Middle frontal gyrus (tissue), 1 donor: ENCODE results near the gene CLMN.

Experiments used
- DNase-seq: peaks from one replicate; pipeline ENCODE4 v3.0.0-alpha.2; 2015; ENCODE audit warnings: low spot score; ENCODE audit errors: extremely low spot score

The CLMN gene

GRCh38 chr14:95305145-95305544 lies 14.6 kb downstream of the CLMN start:
- no peak for DNase-seq

DNA sequence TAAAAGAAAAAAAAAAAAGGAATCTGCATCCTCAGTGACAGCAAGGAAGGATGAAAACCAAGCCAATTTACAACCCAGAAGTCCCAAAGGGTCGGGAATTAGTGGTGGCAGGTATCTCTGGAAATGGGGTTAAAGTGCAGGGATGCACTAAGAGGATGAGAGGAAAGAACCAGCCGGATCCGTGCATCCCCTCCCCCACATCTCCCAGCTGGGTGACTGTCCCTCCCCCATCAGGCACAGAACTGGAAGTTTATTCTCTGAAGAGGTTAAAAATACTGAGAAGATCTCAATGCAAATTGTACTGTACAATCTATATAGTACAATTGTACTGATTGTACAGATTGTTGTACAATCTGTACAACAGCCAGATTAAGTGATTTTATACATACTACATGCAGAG lies 15.4 kb downstream of the CLMN start:
- DNase-seq = no peak

- no peak for DNase-seq
These were observed 16.2 kb downstream of the CLMN start for GRCh38 chr14:95303552-95303951.

DNA sequence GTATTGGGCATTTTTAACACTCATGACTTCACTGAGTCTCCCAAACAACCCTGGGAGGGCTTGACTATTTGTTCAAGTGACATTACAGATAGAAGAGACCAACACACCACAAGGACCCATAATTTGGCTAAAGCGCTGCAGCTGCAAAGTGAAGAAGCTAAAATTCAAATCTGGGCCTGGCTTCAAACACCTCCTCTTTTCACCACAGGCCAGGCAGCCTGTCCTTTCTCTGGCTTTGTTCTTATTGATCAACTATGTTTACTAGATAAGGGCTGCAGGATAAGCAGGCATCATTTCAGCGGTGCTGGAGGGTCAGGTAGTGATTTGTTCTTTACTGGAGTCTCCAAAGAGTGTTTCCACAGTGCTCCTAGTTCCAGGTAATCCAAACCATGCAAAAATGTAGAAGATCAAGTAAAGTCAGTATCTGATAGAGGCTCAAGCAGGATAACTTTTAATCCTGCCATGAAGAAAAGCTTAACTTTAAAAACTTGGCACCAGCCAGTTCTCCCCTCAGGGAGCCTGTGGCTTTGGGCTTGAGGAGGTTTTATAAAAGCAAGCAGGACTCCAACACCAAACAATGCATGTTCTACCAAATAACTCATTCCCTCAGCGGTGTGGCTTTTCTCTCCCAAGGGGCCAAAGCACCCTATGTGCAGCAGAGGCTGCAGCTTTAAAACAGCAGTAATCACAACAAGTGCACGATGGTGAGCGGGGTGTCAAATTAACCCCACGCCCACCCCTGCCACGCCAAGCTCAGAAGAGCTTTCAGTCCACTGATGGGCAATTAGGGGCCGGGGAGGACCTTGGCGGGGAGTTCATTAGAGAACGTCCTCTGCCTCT lies 16.8 kb downstream of the CLMN start:
- no peak for DNase-seq

GRCh38 chr14:95301527-95302187 lies 18.1 kb downstream of the CLMN start:
- DNase-seq = no peak

GRCh38 chr14:95300697-95301526 lies 18.8 kb downstream of the CLMN start:
- peak; percentile 70 for DNase-seq

DNA sequence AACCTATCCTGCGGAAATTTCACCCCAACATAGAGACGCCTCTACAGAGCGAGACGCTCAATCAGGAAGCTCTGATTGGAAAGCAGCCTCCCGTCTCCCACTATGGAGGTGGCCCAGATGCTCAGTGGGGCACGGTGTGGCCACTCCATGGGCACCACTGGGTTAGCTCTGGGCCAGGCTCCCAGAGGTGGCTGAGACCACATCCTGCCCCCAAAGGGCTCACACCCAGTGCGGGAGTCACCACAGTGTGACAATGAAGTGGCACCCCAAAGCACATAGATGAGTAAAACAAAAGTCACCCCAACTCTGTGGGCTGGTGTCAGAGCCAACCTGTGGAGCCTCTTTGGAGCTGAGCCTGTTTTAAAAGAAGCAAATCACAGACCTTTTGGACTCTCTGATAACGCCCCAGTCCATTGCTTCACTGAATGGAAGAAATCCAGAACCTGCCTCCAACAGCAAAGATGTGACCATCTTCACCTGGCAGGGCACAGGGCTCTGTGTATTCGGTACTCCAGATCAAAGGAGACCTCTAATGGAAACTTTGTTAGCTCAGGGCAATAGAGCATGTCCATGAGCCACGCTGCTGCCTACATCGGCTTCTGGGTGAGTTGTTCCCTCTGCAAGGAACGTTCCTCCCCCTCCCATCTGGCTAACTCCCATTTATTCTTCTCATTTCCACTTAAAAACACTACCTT lies 19.6 kb downstream of the CLMN start:
- no peak for DNase-seq

DNA sequence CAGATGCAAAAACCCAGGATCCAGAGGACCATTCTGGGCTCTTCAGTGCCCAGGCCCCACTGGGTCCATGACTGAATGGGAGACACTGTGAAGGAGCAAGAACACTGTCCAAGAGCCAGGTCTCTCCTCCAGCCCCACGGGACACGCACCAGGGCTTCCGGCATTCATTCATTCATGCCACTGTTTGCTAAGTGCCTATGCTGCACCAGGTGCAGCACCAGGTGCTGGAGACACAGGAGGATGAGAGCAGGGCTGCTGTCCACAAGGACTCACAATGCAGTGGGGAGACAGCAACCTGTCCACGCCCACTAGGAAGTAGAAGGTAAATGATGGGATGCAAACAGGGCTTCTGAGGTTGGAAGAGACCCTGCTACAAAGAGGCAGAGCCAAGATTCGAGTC lies 20.4 kb downstream of the CLMN start:
- DNase-seq = no peak

DNA sequence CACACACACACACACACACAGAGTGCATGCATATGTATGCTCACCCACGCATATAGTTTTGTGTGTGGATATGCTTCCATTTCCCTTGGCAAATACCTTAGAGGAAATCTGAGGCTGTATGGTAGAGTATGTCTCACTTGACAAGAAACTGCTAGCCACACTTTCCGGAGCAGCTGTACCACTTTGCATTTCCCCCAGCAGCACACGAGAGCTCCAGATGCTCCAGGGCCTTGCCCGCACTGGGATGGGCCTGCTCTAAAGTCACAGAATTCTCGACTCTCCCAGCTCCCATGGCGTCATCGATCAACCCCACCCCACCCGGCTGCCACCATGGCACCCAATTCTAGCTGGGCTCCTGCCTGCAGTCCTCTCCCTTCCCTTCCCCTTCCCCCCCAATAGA lies 21.9 kb downstream of the CLMN start:
- DNase-seq = no peak

DNA sequence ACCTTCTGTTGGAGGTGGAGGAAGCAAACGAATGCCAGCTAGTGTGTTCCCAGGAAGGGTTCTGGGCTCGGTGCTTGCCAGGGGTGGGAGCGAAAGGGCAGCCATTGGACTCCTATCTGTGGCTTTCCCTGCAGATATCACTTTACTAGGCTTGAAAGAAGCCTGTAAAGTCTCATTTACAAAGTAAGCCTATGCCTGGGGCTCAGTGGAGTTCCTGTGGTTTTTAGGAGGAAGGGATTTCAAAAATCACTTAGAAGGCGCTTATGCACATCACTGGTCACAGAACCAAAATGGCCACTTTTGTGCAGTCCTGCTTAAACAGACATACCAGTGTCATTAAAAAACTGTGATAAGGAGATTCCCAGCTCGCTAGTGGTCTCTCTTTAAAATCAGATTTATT lies 22.7 kb downstream of the CLMN start:
- no peak for DNase-seq

DNA sequence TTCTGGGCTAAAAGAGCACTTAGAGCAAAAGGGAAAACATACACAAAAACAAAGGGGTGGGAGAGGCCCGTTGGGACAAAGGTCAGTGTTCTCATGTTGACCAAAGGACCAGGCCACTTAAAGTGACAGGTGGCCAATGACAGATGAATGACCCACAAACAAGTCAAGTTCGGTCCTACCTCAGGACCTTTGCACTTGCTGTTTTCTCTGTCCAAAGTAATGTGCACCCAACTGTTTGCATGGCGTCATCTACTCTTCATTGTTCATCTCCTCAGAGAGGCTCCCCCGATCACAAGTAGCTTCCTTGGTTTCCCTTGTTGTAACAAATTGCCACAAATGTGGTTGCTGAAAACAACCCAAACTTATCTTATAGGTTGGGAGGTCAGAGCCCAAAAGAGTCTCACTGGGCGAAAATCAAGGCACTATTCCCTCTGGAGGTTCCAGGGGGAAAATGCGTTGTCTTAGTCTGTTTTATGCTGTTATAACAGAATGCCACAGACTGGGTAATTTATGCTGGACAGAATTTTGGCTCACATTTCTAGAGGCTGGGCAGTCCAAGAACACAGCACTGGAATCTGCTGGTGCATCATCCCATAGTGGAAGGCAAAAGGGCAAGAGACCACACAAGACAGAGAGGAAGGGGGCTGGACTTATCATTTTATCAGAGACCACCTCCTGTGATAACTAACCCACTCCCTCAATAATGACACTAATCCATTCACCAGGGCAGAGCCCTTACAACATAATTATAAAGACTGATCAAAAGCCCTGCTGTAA lies 23.9 kb downstream of the CLMN start:
- DNase-seq = no peak

DNA sequence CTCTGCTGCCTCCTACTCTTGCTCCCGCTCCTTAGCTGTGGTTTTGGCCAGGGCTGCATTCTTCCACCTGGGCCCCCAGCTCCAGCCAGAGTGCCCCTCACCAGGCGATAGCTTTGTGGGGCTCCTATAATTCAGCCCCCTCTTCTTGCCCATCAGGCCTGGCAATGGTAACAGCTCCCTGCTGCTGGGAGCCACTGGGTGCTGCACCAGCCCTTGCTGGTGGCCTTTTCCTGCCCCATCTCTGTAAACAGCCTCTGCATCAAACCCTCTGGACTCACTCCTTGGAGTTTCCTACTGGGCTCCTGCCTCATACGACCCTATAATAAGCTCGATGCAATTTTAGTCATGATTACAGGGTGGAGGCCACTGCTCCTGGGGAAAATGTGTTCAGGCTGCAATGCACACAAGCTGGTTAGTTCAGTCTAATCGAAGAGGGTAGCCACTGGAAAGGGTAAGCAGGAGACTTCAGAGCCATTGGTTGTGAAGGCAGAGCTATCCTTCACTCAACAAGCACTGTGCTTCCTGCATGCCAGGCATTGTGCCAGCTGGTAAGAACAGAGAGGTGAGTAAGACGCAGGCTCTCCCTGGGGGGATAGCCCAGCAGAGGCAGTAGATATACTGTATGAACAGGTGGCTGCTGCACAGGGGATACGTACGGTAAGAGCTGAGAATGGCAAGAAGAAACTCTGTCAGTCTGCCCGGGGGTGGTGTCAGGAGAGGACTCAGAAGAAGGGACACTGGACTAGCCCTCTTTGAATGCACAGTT lies 24.7 kb downstream of the CLMN start:
- no peak for DNase-seq

DNA sequence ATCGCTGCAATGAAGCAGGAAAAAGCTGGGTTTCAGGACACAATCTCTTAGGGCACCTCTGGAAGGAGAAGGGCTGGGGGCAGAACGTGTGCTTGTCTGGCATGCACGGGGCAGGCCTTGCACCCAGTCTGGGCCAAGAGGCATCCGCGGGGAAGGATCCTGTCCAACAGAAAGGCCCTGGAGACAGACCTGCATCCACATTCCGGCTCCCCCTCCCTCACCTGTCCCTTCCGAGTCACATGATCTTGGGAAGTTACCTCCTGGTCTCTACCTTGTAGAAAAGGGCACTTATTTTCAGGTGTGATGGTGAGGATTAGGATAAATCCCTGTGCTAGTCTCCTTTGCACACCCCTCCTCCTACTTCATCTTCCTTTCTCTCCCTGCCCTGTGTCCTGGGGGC lies 25.4 kb downstream of the CLMN start:
- DNase-seq = no peak

DNA sequence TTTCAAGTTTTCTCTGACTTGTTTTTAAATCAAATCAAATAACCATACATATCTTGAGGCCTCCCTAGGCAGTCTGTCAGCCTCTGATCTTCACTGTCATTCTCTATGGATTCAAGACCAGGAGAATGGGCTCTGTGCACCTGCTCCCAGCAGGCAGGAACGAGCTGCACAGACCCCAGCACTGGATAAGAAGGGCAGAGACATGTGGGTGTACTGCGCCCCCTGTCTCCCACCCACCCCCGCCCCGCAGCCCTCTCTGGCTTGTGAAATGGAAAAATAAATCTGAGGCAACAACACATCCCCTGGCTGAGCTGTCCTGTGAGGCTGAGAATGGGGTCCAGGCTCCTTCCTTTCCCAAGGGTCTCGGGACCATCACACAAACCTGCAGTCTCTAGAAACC lies 26.3 kb downstream of the CLMN start:
- no peak for DNase-seq

DNA sequence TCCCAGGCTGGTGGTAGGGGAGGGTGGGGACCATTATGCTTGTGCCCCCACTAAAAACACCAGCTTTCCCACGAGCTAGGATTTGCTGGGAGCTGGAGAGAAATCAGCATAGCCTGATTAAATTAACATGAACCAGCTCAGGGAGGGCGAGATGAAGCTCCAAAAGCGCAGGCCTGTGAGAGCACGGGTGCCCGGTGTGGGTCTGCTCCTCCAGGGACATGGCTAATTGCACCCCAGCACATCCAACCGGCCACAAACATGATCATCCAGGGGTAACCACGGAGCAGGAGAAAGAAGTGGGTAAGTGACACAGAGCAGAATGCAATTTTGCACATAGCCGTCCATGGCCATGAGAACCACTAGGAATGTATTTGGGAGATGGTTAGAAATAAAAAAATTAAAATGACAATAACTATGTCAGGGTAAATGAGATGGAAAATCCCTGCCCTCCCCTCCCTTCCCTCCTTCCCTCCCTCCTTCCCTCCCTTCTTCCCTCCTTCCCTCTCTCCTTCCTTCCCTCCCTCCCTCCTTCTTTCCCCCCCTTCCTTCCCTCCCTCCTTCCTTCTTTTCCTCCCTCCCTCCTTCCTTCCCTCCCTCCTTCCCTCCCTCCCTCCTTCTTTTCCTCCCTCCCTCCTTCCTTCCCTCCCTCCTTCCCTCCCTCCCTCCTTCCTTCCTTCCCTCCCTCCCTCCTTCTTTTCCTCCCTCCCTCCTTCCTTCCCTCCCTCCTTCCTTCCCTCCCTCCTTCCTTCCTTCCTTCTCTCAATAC lies 26.9 kb downstream of the CLMN start:
- DNase-seq = no peak

DNA sequence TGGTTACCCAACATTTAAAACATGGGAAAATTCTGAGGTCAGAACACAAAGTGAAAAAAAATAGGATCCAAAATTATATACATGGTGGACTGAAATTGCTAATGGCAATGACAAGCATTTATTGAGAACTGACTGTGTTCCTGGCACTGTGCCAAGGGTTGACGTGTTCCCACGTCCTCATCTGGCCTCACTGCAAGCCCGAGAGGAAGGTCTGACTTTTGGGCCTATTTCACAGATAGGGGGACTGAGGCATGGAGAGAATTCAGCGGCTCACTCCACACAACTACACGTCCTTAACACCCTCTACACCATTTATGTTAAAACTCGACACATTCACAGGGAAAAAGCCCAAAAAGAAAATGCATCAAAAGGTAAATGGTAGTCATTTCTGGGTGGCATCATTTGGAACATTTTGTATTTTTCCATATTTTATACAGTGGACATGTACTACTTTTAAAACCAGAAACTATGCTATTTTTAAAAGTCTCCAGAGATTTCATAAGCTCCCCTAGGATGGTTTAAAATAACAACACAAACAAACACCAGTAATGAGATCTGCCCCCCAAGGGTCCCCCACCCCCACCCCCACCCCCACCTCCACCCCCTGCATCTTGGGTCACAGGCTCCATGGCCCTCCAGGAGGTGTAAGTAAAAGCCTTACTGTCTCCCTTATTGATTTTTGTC lies 27.7 kb downstream of the CLMN start:
- no peak for DNase-seq

DNA sequence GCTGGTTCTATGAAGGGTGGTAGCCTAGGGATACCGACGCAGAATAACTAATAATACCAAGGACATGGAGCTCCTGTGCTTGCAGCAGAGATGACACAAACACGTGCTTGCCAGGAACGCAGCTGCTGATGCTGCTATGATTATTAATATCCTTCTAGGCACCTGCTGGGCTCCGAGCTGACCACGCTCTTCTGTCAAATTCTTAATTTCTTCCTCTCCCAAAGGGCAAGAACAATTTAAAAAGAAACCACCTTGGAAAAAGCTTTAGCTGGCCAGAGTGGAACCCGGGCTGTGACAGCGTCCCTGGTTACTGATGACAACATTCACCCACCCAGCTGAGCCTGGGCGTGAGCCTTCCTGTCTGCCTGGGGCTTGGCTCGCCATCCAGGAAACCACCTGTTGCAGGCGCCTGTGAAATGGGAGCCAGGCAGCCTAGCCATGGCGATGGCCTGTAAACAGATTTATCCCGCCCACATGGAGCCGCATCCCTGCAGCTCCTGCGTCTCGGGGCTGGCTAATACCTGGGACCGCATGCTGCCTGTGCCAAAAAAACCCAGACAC lies 28.8 kb downstream of the CLMN start:
- no peak for DNase-seq

GRCh38 chr14:95290021-95290420 lies 29.7 kb downstream of the CLMN start:
- DNase-seq = no peak
